Measurements from ENCODE around the gene ADGRV1.

DNA sequence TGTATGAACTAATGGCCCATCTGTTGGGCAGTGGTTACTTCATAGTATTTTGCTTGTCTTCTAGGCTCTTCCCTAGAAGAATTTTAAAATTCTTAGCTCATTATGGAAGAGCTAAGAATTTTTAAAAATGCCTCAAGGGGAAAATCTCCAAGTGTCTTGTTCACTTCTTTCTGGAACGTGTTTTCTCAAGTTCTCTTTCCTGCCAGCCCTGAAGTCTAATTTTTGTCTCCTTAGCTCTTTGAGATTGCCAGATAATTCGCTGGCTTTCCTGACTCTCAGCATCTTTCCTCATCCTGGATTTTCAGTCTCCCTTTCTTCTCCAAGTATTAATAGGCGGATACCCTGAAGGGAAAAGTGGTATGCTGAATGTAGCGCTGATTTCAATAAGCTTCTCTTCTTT is 429.1 kb downstream of the ADGRV1 start:
- TF ChIP-seq, protein P1, sequence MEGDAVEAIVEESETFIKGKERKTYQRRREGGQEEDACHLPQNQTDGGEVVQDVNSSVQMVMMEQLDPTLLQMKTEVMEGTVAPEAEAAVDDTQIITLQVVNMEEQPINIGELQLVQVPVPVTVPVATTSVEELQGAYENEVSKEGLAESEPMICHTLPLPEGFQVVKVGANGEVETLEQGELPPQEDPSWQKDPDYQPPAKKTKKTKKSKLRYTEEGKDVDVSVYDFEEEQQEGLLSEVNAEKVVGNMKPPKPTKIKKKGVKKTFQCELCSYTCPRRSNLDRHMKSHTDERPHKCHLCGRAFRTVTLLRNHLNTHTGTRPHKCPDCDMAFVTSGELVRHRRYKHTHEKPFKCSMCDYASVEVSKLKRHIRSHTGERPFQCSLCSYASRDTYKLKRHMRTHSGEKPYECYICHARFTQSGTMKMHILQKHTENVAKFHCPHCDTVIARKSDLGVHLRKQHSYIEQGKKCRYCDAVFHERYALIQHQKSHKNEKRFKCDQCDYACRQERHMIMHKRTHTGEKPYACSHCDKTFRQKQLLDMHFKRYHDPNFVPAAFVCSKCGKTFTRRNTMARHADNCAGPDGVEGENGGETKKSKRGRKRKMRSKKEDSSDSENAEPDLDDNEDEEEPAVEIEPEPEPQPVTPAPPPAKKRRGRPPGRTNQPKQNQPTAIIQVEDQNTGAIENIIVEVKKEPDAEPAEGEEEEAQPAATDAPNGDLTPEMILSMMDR (IDR thresholded peaks at IDR 0.05; ENCODE audit: low read depth, low read length) = no peak
- no peak for TF ChIP-seq POLR2A (IDR thresholded peaks at IDR 0.05; ENCODE audit: extremely low read depth, insufficient read length)
- TF ChIP-seq, protein P2, sequence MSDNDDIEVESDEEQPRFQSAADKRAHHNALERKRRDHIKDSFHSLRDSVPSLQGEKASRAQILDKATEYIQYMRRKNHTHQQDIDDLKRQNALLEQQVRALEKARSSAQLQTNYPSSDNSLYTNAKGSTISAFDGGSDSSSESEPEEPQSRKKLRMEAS (IDR thresholded peaks at IDR 0.05; ENCODE audit: low read depth, low read length) = no peak

Measured in NB4 (cell line).